Neural cell (in vitro differentiated cells): ENCODE measurements around the gene RNPEP. TPM values are rescaled to one million over a fixed set of nuclear protein-coding genes. Genes with fewer than 3 reads are reported as not detected.

Experiments
- H2AFZ ChIP-seq: fragments of 200-600, 300-800 bp; sonication (generic), shearing (Covaris generic); 2 replicates; pipeline ENCODE4 v1.6.0; 2014; ENCODE audit warnings: low read depth, mild to moderate bottlenecking, antibody characterized with exemption, low read length, moderate library complexity
- H3F3A ChIP-seq: fragments of 200-600 bp; shearing (Covaris generic); 2 replicates; pipeline ENCODE4 v1.6.1; 2016; ENCODE audit warnings: mild to moderate bottlenecking, moderate library complexity, mixed read lengths, antibody characterized with exemption, low read length; ENCODE audit not compliant: insufficient read depth, poor library complexity, severe bottlenecking
- H3K27ac ChIP-seq: fragments of 200-600, 300-800 bp; sonication (generic), shearing (Covaris generic); 2 replicates; pipeline ENCODE4 v1.5.1; 2014; ENCODE audit warnings: mild to moderate bottlenecking, low read length, moderate library complexity
- H3K27me3 ChIP-seq: fragments of 300-800, 200-600 bp; sonication (generic), shearing (Covaris generic); 2 replicates; pipeline ENCODE4 v1.6.0; 2014; ENCODE audit warnings: mild to moderate bottlenecking, low read depth, low read length, moderate library complexity; ENCODE audit not compliant: insufficient read depth
- H3K36me3 ChIP-seq: fragments of 300-800, 200-600 bp; sonication (generic), shearing (Covaris generic); 2 replicates; pipeline ENCODE4 v1.5.1; 2014; ENCODE audit warnings: mild to moderate bottlenecking, antibody characterized with exemption, low read length, moderate library complexity; ENCODE audit not compliant: insufficient read depth
- H3K4me2 ChIP-seq: fragments of 300-800, 200-600 bp; sonication (generic), shearing (Covaris generic); 2 replicates; pipeline ENCODE4 v1.6.0; 2014; ENCODE audit warnings: mild to moderate bottlenecking, low read length
- H3K4me3 ChIP-seq: fragments of 300-800, 200-600 bp; sonication (generic), shearing (Covaris generic); 2 replicates; pipeline ENCODE4 v1.5.1; 2014; ENCODE audit warnings: mild to moderate bottlenecking, low read length, moderate library complexity
- H3K79me2 ChIP-seq: fragments of 200-600 bp; shearing (Covaris generic); replicated peaks from 2 replicates; pipeline ENCODE4 v1.6.0; 2014; ENCODE audit warnings: mild to moderate bottlenecking, low read length, moderate library complexity; ENCODE audit not compliant: insufficient read depth
- H3K9ac ChIP-seq: fragments of 300-800, 200-600 bp; sonication (generic), shearing (Covaris generic); 2 replicates; pipeline ENCODE4 v1.6.1; 2016; ENCODE audit warnings: mild to moderate bottlenecking, low read length, mixed read lengths
- H3K9me2 ChIP-seq: fragments of 200-600 bp; shearing (Covaris generic); 2 replicates; pipeline ENCODE4 v1.6.1; 2016; ENCODE audit warnings: mild to moderate bottlenecking, low read length, mixed read lengths; ENCODE audit not compliant: insufficient read depth
- H3K9me3 ChIP-seq: fragments of 200-600, 300-800 bp; sonication (generic), shearing (Covaris generic); 2 replicates; pipeline ENCODE4 v1.6.1; 2016; ENCODE audit warnings: mild to moderate bottlenecking, mixed run types, low read length, moderate library complexity, mixed read lengths
- H4K20me1 ChIP-seq: fragments of 200-600 bp; shearing (Covaris generic); 2 replicates; pipeline ENCODE4 v1.6.1; 2016; ENCODE audit warnings: mild to moderate bottlenecking, mixed run types; ENCODE audit not compliant: insufficient read depth
- EP300 ChIP-seq: fragments of 450-650 bp; conservative IDR thresholded peaks from 2 replicates; pipeline ENCODE4 v1.6.1; 2014; ENCODE audit warnings: antibody characterized with exemption, mild to moderate bottlenecking, moderate library complexity; ENCODE audit not compliant: poor library complexity, severe bottlenecking
- EZH2 ChIP-seq: fragments of 200-600, 300-800 bp; shearing (Covaris generic), sonication (generic); IDR thresholded peaks from 2 replicates; pipeline ENCODE4 v1.6.1; 2014; ENCODE audit warnings: antibody characterized with exemption, low read length, borderline replicate concordance, mild to moderate bottlenecking; ENCODE audit not compliant: insufficient read depth, poor library complexity, severe bottlenecking
- MXI1 ChIP-seq: fragments of 450-650 bp; conservative IDR thresholded peaks from 2 replicates; pipeline ENCODE4 v1.6.1; 2014; ENCODE audit warnings: antibody characterized with exemption, mild to moderate bottlenecking; ENCODE audit not compliant: poor library complexity, severe bottlenecking
- POLR2AphosphoS5 ChIP-seq: IDR thresholded peaks from 2 replicates; pipeline ENCODE4 v1.6.1; 2012
- RAD21 ChIP-seq: fragments of 450-650 bp; conservative IDR thresholded peaks from 2 replicates; pipeline ENCODE4 v1.6.1; 2014; ENCODE audit warnings: antibody characterized with exemption, mild to moderate bottlenecking, moderate library complexity
- SMC3 ChIP-seq: fragments of 450-650 bp; conservative IDR thresholded peaks from 2 replicates; pipeline ENCODE4 v1.6.1; 2014; ENCODE audit warnings: antibody characterized with exemption, mild to moderate bottlenecking, moderate library complexity; ENCODE audit not compliant: poor library complexity
- TAF1 ChIP-seq: IDR thresholded peaks from 2 replicates; pipeline ENCODE4 v1.6.1; 2012; ENCODE audit warnings: low read depth
- polyA plus RNA-seq: library from polyadenylated mRNA; depleted of rRNA; stranded (reverse); fragments of >200 nt; gene quantifications from 2 replicates; pipeline ENCODE4 v1.2.3, GENCODE V29; 2014
- TF ChIP-seq, protein P1 (sequence below): IDR thresholded peaks from 2 replicates; pipeline ENCODE4 v1.6.1; 2012; ENCODE audit warnings: borderline replicate concordance
- TF ChIP-seq, protein P2 (sequence below): fragments of 450-650 bp; IDR thresholded peaks from 2 replicates; pipeline ENCODE4 v1.5.1; 2014; ENCODE audit warnings: antibody characterized with exemption, mild to moderate bottlenecking, moderate library complexity; ENCODE audit not compliant: poor library complexity, severe bottlenecking

RNPEP gene
- polyA plus RNA-seq, 1 donor from 2014 or later: 33.1 TPM

DNA sequence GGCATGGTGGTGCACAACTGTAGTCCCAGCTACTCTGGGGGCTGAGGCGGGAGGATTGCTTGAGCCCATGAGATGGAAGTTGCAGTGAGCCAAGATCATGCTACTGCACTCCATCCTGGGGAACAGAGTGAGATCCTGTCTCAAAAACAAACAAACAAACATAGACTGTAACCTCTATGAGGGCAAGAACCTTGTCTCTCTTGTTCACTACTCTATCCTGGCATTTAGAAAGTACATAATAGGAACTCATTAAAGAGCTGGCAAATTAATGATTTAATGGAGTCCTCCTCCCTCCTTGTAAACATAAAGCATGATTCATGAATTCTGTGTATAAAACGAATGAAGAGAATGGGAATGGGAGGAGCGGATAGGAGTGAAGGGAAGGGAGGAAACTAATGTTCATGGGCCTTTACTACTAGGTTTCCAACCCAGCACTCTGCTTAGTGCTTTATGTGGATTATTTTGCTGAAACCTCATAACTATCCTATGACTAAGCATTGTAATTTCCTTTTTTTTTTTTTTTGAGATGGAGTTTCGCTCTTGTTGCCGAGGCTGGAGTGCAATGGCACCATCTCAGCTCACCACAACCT is 44.7 kb upstream of the RNPEP start:
- no peak overlapping the region for H3K27ac ChIP-seq
- H3K27me3 ChIP-seq: no peaks in the 10 kb centered on the region
- no peak overlapping the region for H2AFZ ChIP-seq
- no peak overlapping the region for H3K4me2 ChIP-seq
- no peaks in the 10 kb centered on the region for H4K20me1 ChIP-seq
- no peaks in the 10 kb centered on the region for H3K9me2 ChIP-seq
- H3K9ac ChIP-seq: no peak overlapping the region
- H3K9me3 ChIP-seq: no peaks in the 10 kb centered on the region
- no peaks in the 10 kb centered on the region for H3F3A ChIP-seq
- TF ChIP-seq TAF1: no peak
- no peak for TF ChIP-seq POLR2AphosphoS5
- TF ChIP-seq EZH2: no peak
- TF ChIP-seq MXI1: no peak
- TF ChIP-seq SMC3: no peak
- TF ChIP-seq, protein P1, sequence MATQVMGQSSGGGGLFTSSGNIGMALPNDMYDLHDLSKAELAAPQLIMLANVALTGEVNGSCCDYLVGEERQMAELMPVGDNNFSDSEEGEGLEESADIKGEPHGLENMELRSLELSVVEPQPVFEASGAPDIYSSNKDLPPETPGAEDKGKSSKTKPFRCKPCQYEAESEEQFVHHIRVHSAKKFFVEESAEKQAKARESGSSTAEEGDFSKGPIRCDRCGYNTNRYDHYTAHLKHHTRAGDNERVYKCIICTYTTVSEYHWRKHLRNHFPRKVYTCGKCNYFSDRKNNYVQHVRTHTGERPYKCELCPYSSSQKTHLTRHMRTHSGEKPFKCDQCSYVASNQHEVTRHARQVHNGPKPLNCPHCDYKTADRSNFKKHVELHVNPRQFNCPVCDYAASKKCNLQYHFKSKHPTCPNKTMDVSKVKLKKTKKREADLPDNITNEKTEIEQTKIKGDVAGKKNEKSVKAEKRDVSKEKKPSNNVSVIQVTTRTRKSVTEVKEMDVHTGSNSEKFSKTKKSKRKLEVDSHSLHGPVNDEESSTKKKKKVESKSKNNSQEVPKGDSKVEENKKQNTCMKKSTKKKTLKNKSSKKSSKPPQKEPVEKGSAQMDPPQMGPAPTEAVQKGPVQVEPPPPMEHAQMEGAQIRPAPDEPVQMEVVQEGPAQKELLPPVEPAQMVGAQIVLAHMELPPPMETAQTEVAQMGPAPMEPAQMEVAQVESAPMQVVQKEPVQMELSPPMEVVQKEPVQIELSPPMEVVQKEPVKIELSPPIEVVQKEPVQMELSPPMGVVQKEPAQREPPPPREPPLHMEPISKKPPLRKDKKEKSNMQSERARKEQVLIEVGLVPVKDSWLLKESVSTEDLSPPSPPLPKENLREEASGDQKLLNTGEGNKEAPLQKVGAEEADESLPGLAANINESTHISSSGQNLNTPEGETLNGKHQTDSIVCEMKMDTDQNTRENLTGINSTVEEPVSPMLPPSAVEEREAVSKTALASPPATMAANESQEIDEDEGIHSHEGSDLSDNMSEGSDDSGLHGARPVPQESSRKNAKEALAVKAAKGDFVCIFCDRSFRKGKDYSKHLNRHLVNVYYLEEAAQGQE: no peak
- TF ChIP-seq EP300: no peak
- TF ChIP-seq RAD21: no peak
- TF ChIP-seq, protein P2, sequence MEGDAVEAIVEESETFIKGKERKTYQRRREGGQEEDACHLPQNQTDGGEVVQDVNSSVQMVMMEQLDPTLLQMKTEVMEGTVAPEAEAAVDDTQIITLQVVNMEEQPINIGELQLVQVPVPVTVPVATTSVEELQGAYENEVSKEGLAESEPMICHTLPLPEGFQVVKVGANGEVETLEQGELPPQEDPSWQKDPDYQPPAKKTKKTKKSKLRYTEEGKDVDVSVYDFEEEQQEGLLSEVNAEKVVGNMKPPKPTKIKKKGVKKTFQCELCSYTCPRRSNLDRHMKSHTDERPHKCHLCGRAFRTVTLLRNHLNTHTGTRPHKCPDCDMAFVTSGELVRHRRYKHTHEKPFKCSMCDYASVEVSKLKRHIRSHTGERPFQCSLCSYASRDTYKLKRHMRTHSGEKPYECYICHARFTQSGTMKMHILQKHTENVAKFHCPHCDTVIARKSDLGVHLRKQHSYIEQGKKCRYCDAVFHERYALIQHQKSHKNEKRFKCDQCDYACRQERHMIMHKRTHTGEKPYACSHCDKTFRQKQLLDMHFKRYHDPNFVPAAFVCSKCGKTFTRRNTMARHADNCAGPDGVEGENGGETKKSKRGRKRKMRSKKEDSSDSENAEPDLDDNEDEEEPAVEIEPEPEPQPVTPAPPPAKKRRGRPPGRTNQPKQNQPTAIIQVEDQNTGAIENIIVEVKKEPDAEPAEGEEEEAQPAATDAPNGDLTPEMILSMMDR: no peak
- no peak overlapping the region for H3K4me3 ChIP-seq
- H3K36me3 ChIP-seq: no peaks in the 10 kb centered on the region
- H3K79me2 ChIP-seq: no peaks in the 10 kb centered on the region

DNA sequence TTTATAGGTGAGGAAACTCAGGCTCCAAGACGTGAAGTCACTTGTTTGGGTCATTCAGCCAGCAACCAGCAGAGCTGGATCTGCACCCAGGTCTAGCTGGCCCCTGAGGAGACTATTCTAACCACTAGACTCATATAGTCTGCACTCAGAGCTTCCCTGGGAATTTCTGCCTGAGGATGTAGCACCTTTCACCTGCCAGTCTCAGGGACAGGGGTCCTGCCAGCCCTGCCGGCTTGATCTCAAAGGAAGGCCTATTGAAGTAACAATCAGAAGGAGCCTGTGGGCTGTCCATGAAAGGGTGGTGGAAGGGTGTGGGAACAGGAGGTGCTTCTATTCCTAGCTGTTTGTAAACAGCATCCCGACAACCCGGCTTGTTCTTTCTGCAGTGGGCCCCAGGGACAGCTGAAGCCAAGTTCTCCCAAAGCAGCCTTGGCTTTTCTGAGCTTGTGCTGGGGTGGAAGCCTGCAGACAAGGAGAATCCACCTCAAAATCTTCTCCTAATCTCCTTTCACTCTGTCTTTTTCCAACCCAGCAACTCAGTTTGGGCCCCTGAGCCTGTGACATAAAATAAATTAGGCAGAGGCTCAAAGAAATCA is 43.9 kb upstream of the RNPEP start:
- no peak for TF ChIP-seq RAD21
- TF ChIP-seq MXI1: no peak
- TF ChIP-seq, protein P2: no peak
- TF ChIP-seq POLR2AphosphoS5: no peak
- no peak for TF ChIP-seq SMC3
- no peak for TF ChIP-seq TAF1
- TF ChIP-seq EP300: no peak
- no peak for TF ChIP-seq EZH2
- TF ChIP-seq, protein P1: no peak

More for the DNA sequence above, 43.9 kb upstream of the RNPEP start:
- Histone ChIP-seq H3K9me3 (no peaks in the 10 kb centered on the region), H3K9ac (no peak overlapping the region), H3K79me2 (no peaks in the 10 kb centered on the region), H4K20me1 (no peaks in the 10 kb centered on the region), H3K27ac (no peak overlapping the region), H3K36me3 (no peaks in the 10 kb centered on the region), H3K9me2 (no peaks in the 10 kb centered on the region), H2AFZ (no peak overlapping the region), H3F3A (no peaks in the 10 kb centered on the region), H3K27me3 (no peaks in the 10 kb centered on the region), H3K4me3 (no peak overlapping the region), H3K4me2 (no peak overlapping the region)
